GM10248 (cell line): ENCODE data around the gene LPXN.

Source experiments
- CTCF ChIA-PET: fragments of 300-600 bp; sonication (Branson Sonifier 250); formaldehyde crosslinking; extraction: SDS; loops from one replicate; lab custom pipeline; 2021; ENCODE audit warnings: antibody characterized with exemption; lab: Yijun Ruan, JAX
- POLR2A ChIA-PET: fragments of 350-650 bp; sonication (Branson Sonifier 250); formaldehyde crosslinking; extraction: SDS; loops from one replicate; lab custom pipeline; 2020; ENCODE audit warnings: antibody characterized with exemption; lab: Yijun Ruan, JAX
- DNase-seq: peaks from one replicate; pipeline ENCODE4 v3.0.0; 2012; ENCODE audit errors: extremely low spot score
- TF ChIP-seq, protein P1 (sequence below): IDR thresholded peaks from 2 replicates; pipeline ENCODE4 v1.5.1; 2012; ENCODE audit warnings: mild to moderate bottlenecking, low read depth; ENCODE audit errors: extremely low read depth, missing control alignments, control extremely low read depth

LPXN gene

DNA sequence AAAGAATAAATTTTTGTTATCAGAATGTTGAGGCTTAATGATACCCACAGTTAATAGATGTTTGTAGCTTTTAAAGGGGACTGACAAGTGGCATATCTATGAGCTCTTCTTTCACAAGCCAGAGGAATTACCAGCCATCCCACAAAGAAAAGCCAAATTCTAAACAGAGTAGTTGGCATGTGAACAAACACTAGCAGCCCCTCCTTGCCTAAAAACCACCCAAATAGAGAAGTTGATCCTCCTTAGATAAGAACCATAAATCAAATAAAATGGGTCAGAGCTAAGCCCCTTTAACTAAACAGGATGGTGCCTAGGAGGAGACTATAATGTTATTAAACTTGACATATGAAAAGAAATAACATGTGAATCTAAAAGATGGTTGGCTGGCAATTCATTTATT, 11.4 kb downstream of the LPXN start:
- ChIA-PET CTCF (interaction anchor here (0.9 to 4.4 kb wide), 13 partner anchors 9 to 764 kb away, joined by 3 to 20 read pairs (median 3); partner anchors contain the start of gene LPXN), POLR2A (no interaction called here)
- TF ChIP-seq, protein P1, sequence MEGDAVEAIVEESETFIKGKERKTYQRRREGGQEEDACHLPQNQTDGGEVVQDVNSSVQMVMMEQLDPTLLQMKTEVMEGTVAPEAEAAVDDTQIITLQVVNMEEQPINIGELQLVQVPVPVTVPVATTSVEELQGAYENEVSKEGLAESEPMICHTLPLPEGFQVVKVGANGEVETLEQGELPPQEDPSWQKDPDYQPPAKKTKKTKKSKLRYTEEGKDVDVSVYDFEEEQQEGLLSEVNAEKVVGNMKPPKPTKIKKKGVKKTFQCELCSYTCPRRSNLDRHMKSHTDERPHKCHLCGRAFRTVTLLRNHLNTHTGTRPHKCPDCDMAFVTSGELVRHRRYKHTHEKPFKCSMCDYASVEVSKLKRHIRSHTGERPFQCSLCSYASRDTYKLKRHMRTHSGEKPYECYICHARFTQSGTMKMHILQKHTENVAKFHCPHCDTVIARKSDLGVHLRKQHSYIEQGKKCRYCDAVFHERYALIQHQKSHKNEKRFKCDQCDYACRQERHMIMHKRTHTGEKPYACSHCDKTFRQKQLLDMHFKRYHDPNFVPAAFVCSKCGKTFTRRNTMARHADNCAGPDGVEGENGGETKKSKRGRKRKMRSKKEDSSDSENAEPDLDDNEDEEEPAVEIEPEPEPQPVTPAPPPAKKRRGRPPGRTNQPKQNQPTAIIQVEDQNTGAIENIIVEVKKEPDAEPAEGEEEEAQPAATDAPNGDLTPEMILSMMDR: no peak
- no peak for DNase-seq

DNA sequence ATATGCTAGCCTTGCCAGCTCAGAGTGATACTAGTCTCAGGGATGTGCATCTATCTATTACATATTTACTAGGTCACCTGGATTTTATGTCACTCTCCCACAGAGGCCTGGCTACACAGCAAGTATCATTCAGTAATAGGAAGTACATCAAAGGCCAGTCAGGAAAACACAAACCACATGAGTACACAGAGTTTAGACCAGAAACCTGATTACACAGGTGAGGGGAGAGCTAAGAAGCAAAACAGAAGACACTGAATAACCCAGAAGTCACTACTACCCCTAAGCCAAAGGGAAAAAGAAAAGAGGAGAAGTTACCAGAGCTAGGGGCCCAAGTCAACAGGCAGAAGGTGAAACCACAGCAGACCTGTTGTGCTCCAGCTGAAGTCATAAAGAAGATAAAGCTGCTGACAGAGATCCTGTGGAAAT, 13.3 kb downstream of the LPXN start:
- ChIA-PET CTCF (interaction anchor here (1.4 to 4.4 kb wide), 3 partner anchors 14 to 67 kb away, joined by 3 to 20 read pairs (median 15); partner anchors contain the start of gene LPXN), POLR2A (no interaction called here)

DNA sequence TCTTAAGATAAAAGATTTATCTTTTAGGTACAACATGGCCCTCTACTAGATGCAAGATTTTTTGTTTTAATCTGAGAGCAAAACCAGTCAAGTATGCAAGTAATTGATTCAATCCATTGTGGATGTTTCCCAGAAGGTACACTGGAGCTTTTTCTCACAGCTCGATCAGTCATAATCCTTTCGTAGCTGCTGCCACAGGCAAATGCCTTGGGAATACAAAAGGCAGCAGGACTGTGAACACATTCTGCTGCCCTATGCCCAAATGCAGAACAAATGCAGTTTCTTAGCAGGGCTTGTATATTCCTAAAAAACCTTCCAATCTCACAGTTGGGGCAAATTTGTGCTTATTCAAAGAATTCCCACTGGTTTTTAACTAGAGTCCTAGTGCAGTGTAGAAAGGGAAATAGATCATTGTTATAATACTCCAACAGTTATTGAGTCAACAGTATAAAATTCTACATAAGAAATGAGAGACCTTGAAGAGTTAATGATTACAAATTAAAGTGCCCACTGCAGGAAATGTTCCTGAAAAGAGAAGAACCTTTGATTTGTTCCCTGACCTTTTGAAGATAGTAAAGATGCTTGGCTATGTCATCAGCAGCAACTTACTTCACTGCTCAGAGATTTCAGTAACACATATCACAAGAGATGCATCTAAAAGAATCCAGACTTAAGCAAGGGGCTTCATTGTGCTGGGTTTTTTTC, 14.1 kb downstream of the LPXN start:
- TF ChIP-seq, protein P1: no peak
- ChIA-PET CTCF (interaction anchor here (1.4 to 4.4 kb wide), 4 partner anchors 14 to 68 kb away, joined by 3 to 20 read pairs (median 12); partner anchors contain the start of gene LPXN), POLR2A (no interaction called here)
- DNase-seq: no peak

More for the DNA sequence above, 13.3 kb downstream of the LPXN start:
- DNase-seq: peak; percentile 17
- TF ChIP-seq, protein P1: no peak

DNA sequence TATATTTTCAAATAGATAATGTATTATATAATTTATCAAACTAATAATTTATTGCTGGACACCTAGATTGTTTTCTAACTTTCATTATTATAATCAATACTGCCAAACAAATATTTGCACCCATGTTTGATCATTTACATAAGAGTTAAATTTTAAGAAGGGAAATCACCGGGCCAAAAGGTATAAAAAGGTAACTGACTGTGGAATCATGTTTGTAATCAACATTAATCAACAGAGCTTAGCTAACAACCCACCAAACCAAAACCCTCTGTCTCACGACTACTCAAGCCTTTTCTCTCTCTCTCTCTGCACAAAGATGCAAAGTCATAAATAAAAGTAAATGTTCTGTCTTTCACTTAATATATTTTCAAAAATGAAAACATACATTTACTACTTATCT, 14.8 kb downstream of the LPXN start:
- POLR2A ChIA-PET: no interaction called here
- CTCF ChIA-PET: interaction anchor here (1.6 to 4.4 kb wide), 4 partner anchors 8 to 69 kb away, joined by 6 to 30 read pairs (median 14); no protein-coding TSS in a partner anchor
- no peak for DNase-seq
- TF ChIP-seq, protein P1: no peak

DNA sequence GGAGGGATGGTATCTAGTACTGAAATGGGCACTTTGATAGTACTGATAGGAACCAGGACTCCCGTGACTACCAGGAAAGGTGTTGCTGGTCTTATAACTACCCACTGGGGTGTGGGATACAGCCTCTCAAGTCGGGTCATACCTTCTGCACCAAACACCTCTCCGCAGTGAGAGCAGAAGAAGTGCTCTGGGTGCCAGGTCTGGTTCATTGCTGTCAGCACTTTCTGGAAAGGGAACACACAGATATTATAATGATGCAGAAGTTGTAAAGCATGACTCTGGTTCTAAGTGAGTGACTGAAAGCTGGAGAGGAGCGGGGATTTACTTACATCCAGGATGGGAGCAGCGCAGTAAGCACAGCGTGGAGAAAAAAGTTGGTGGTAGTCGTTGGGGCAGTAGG, 26.0 kb downstream of the LPXN start:
- TF ChIP-seq, protein P1: no peak
- no peak for DNase-seq
- CTCF ChIA-PET: interaction anchor here (1.1 kb wide), 1 partner anchor 19 kb away, joined by 3 read pairs; no protein-coding TSS in a partner anchor
- POLR2A ChIA-PET: no interaction called here

DNA sequence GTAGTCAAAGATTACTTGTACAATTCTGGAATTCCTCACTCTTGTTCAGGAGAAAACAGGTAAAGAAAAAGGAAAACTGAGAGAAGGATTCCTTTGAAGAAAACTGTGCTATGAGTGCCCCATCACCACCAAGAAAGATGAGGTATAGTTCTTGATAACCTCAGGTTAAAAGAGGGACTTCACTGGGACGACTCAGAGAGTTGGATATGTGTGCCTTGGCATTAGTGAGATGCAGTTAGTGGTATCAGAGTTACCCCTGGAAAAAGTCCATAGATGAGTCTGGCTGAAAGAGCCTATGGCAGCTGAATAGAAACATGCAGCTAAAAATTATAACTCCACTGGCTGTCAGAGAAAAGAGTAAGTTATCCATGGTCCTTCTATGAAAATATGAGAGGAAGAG, 28.8 kb downstream of the LPXN start:
- CTCF ChIA-PET: interaction anchor here (1.6 kb wide), 2 partner anchors 21 to 22 kb away, joined by 4 to 5 read pairs; no protein-coding TSS in a partner anchor
- POLR2A ChIA-PET: no interaction called here
- TF ChIP-seq, protein P1: no peak
- DNase-seq: no peak
